GM18517 (cell line): ENCODE results near the gene TERT.
"Not testable (repeated sequence)": the region's sequence is repeated elsewhere in the genome, so short reads cannot be mapped to it uniquely, and the experiment has no call there.

Experiments used
- ATAC-seq: cut with Tn5 transposase; IDR thresholded peaks from one replicate; pipeline ENCODE4 v1.9.1; 2021; ENCODE audit warnings: mild to moderate bottlenecking, moderate library complexity; ENCODE audit not compliant: unreplicated experiment

TERT gene

DNA sequence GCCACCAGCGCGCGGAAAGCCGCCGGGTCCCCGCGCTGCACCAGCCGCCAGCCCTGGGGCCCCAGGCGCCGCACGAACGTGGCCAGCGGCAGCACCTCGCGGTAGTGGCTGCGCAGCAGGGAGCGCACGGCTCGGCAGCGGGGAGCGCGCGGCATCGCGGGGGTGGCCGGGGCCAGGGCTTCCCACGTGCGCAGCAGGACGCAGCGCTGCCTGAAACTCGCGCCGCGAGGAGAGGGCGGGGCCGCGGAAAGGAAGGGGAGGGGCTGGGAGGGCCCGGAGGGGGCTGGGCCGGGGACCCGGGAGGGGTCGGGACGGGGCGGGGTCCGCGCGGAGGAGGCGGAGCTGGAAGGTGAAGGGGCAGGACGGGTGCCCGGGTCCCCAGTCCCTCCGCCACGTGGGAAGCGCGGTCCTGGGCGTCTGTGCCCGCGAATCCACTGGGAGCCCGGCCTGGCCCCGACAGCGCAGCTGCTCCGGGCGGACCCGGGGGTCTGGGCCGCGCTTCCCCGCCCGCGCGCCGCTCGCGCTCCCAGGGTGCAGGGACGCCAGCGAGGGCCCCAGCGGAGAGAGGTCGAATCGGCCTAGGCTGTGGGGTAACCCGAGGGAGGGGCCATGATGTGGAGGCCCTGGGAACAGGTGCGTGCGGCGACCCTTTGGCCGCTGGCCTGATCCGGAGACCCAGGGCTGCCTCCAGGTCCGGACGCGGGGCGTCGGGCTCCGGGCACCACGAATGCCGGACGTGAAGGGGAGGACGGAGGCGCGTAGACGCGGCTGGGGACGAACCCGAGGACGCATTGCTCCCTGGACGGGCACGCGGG lies at the start of gene TERT:
TERT (minus strand) TSS at position 234 of the 815 bp plus-strand sequence; CDS start at position 155, 79 bp downstream.
- ATAC-seq, result no peak

DNA sequence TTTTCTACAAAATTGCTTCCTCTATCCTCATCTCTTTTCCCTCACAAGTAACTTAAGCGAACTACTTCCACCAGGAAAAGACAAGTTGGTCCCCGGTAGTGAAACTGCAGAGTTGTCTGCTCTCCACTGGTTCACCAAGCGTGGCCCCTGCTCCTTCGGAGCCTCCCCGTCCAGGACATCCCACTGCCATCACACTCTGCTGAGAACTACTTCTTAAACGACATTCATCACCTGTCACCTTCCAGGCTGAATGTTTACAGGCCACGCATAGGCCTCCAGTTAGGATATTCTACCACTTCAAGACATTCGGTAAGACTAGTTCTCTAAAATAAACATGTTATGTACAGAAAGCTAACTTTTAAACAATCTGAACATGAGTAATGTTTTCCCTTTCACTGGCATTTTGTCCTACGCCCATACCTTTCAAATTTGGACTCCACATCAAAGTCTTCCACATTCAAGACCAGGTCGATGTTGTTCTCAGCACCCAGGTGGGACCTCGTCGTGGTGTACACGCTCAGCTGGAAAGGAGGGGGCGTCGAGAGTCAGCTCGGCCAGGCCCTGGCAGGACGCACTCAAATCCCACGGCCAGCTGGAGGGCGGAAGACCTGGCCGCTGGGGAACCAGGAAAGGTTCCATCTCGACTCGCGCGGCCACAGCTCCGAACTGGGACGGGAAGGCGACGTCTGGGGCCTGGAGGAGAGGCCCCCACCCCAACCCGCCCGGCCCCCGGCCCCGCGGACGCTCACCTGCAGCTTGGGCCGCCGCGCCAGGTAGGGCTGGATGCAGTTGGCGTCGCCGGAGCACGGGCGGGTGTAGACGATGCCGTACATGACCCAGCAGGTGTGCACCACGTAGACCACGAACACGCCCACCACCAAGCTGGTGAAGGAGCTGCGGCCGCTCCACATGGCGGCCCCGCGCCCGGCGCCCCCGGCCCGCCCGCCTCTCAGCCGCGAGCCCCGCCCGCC lies 49.3 kb upstream of the TERT start:
- peak; percentile 21 for ATAC-seq

DNA sequence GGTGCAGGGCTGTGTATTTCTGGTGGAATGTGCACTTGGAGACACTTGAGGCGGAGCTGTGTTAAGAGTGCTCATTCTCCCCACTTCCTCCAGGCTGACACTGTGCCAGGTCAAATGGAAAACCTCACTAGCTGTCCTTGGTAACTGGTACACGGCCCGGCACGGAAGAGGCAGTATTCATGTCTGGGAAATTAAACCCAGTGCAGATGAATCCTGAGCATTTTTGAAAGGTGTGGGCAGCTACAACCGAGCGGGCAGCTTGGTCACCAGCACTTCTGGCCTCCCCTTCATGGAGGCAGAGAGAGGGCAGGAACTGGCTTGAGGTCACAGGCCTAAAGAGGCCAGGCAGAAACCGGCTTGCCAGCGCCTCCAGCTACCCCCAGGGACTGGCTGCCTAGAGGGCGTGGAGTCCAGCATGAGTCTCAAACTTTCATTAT lies 48.5 kb upstream of the TERT start:
- no peak for ATAC-seq

DNA sequence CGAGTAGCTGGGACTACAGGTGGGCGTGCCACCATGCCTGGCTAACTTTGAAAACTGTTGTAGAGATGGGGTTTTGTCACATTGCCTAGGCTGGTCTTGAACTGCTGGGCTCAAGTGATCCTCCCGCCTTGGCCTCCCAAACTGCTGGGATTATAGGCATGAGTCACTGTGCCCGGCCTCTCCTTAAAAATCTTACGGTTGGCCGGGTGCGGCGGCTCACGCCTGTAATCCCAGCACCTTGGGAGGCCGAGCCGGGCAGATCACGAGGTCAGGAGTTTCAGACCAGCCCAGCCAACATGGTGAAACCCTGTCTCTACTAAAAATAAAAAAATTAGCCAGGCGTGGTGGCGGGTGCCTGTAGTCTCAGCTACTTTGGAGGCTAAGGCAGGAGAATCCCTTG lies 47.8 kb upstream of the TERT start:
- not testable (repeated sequence) for ATAC-seq

DNA sequence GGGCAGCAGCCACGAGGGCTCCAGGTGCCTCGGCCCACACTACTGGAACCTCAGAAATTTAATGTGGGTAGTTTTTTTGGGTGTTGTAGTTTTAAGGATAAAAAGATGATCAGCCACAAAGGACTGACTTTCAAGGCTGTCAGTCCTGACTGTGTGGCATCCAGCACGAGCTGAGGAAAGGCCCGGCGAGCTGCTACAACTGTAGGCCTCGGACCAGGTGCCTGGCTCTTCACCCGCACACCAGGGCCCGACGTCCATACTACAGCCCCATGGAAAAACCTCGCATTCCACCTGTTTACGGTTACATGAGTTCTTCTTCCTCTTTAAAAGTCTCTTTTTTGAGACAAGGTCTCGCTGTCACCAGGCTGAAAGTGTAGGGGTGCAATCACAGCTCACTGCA lies 47.4 kb upstream of the TERT start:
- no peak for ATAC-seq

DNA sequence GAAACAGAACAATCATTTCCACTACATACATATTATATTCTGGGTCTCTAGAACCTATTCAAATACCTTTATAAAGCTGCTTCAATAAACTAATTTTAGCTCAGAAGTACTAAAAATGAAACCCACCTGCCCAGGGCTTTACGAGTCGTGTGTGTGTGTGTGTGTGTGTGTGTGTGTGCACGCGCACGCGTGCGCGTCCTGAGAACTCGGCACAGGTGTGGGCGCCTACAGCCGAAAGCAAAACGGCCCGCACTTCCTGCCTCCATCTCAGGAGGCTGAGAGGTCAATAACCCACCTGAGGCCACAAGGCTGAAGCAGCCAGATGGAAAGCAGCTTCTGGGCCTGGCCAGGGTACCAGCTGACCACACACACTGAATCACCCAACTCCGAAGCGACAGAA lies 47.0 kb upstream of the TERT start:
- ATAC-seq, result no peak

DNA sequence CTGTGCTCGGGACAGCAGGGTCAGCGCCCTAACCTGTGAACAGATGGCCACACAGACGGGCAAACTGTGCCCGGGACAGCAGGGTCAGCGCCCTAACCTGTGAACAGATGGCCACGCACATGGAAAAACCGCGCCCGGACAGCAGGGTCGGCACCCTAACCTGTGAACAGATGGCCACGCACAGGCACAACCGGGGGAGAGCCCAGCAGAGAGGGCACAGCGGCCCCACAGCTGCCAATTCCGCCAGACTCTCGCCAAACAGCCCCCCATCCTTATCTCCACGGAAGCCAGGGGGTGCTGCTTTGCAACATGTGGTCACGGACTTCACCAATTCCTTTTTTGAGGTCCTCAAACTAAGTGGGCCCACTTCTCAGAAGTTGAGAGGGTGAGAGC lies 44.9 kb upstream of the TERT start:
- ATAC-seq, result not testable (repeated sequence)

DNA sequence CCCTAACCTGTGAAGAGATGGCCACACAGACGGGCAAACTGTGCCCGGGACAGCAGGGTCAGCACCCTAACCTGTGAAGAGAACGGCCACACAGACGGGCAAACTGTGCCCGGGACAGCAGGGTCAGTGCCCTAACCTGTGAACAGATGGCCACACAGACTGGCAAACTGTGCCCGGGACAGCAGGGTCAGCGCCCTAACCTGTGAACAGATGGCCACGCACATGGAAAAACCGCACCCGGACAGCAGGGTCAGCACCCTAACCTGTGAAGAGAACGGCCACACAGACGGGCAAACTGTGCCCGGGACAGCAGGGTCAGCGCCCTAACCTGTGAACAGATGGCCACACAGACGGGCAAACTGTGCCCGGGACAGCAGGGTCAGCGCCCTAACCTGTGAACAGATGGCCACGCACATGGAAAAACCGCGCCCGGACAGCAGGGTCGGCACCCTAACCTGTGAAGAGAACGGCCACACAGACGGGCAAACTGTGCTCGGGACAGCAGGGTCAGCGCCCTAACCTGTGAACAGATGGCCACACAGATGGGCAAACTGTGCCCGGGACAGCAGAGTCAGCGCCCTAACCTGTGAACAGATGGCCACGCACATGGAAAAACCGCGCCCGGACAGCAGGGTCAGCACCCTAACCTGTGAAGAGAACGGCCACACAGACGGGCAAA lies 44.4 kb upstream of the TERT start:
- not testable (repeated sequence) for ATAC-seq

DNA sequence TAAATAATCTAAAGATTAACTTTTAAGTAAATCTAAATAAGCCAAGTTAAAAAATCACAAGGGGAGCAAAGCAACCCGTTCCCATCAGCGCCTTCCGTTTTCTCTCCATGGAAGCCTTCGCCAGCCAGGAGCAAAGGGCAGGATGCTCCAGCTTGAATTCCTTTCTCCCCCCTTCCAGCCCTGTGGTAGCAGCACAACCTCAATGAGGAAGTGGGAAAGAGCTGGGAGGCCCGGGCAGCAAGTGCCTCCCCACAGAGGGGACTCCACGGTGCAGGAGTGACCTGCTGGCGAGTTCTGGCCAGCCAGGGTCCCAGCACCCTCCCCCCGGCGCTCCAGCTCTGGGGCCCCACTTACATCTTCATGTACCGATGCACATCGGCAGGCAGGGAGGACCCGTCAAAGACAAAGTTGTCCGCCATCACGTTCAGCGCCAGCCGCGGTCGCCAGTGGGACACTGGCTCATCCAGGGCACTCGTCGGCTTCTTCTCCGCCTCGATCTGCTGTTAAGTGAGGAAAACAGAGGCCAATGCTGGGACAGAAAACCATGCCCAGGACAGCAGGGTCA lies 43.7 kb upstream of the TERT start:
- ATAC-seq, result no peak

DNA sequence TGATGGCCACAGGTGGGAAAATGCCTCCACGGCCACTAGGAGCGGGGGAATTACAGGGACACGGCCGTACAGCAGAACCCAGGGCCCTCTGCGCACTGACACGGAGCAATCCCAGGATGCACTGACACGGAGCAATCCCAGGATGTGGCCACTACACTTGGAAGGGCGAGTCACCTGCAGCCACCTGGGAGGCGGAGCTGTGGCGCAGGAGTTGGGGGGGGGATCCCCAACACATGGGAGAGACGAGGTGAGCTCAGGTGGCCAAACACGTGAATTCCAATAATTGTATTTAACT lies 43.3 kb upstream of the TERT start:
- ATAC-seq, result no peak

DNA sequence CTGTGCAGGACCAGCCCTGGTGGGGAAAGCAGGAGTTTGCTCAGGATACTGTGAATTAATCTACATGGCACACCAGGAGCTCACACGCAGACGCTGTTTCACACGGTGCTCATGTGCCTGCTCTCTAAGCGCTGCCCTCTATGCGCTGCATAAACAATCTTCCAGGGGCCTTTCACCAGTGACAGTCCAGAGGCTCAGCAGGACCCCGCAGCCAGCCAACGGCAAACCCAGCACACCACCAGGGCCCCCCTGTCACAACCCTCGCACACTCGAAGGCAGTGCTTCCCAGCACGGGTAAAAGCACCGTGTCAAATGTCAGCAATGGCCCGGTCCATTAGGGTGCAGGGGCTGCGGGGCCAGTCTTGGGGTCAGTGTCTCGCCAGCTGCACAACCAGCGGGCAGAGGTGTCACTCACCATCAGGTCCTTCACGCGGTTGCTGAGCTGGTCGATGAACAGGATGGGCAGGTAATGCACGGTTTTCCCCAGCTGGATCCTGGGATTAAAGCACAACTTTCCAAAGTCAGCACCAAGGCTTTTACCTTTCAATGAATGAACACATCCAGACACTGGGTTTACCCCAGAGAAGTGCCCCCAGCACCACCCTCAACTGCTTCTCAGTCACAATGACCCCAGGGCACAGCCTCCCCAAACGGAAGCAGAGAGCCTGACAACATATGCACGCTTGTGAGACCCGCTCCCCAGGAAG lies 42.8 kb upstream of the TERT start:
- no peak for ATAC-seq

DNA sequence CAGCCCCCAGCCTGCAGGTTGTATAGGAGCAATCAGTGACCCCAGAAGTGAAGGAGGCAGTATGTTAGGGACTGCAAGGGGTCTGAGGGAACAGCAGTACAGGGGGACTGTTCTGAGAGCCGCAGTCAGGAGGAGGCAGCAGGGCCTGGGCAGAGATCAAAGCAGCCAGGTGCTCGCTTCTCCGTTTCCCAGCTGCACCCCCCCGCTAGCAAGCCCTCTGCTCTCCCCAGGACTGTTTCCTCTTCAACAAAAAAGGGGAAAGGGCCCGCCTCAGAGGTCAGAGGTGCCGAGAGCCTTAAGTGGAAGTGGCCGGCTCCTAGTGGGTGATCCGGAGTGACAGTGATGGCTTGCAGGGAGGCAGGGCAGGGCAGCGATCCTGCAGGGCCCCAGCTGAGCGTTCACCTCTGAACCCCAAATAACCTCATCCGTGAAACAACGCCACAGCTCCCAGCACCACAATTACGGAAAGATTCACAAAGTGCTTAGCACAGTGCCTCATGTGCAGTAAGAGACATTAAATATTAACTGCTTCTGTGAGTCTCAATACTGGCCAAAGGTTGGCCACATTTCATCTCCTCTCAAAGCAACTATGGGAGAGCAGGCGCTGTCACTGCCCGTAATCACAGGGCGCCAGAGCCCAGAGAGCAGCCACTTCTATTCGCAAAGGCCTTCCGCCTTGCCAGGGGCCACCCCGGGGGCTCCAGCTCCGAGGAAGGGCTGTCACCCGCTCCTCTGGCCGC lies 42.1 kb upstream of the TERT start:
- ATAC-seq, result no peak

DNA sequence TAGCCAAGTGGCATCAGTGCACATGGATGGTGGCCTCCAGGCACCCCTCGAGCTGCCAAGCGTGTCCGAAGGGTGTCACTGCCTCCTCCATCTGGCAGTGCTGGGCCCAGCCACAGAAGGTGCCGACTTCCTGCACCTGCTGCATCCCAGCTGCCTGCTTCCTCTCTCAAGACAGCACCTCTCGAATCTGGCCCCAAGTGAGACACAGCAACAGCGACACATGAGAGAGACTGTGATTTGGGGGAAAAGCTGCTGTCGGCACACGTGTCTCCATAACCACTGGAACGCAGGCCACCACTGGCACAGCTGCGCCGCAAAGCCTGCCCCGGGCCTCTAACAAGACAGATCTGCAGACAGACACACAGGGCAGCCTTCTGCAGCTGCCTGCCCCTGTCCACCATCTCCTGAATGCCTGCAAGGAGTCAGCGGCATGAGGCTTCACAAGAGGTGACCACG lies 41.3 kb upstream of the TERT start:
- ATAC-seq, result no peak

DNA sequence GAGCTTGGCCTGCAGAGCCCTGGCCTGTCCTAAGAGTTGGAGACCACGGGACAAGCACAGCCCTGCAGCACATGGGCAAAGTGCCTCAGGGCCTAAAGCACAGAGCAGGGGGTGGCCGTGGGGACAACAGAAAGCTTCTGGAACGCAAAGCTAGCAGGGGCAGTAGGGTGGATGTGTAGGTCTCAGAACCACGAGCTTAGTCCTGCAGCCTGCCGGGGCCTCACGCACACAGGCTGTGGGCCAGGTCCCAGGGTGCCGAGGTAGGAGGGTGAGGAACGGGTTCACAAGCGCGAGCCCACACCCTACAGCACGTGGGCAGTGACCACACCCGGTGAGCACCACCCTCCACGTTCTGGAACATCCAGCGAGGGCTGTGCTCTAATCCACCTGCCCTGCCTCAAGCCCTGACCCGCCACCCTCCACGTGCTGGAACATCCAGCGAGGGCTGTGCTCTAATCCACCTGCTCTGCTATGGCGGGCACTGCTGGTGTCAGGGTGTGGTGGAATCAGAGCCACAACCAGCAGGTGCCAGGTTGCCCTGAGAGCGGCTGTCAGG lies 40.8 kb upstream of the TERT start:
- no peak for ATAC-seq

DNA sequence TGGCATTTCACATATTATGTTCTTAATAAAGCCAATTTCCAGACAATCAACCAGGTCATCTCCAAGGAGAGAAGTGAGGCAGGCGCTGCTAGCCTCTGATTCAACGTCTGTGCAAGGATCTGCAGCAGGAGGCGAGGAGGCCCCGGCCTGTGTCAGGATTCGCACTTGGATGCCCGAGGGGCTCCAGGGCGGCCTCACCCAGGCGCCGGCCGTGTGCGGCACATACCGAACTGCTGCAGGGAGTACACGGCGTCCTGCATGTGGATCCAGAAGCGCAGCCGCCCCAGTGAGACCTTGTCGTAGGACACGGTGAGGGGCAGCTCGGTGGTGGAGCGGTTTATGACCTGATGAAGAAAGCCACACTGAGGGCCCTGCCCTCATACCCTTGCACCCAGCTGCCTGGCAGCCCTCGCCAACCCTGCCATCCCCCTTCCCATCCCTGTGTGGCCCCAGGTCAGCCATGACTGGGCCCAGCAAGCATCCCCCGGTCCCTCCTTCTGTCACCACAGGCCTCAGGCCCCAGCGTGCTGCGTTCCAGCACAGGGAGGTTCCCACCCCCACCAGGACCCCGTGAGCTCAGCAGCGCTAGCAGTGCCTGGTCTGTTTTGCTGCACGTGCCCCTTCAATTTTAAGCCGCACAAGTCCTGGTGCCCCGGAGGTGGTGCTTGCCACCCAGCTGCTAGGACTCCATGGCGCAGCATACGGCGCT lies 40.1 kb upstream of the TERT start:
- ATAC-seq, result no peak

DNA sequence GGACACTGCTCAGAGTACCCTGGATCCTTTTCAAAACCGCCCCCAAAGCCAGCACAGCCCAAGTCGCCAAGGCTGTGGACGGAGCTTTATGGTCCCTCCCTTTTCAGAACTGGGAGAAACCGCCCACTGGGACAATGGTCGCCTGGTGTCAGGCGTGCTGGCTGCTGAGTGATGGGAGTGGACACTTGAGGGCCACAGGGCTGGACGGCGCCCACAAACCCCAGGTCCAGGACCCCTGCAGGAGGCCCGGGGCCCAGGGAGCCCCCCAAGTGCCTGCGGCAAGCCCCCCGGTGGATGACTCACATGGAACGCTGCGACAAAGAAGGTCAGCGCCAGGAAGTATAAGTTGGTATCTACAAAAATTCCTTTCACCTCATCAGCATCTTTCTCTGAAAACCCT lies 39.1 kb upstream of the TERT start:
- no peak for ATAC-seq

DNA sequence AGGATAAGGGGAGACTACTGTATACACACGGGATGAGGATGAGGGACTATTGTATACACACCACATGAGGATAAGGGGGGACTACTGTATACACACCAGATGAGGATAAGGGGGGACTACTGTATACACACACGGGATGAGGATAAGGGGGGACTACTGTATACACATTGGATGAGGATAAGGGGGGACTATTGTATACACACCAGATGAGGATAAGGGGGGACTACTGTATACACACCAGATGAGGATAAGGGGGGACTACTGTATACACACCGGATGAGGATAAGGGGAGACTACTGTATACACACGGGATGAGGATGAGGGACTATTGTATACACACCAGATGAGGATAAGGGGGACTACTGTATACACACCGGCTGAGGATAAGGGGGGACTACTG lies 38.4 kb upstream of the TERT start:
- ATAC-seq, result not testable (repeated sequence)

DNA sequence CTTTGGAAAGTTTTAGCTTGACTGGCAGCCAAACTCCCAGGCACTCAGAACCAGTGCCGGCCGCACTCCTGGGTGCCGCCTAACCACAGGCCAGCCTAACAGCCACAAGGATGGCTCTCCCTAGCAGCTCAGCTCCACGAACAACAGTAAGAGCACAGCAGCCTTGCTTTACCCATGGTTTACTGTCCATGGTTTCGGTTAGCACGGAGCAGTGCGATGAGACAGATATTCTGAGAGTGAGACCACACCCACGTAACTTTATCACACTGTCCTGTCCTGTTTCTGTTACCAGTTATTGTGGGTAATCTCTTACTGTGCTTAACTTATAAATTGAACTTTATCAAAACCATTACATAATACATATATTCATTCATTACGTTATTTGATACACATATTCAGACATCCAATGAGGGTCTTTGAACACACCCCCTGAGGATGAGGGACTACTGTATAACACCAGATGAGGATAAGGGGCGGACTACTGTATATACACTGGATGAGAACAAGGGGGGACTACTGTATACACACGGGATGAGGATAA lies 37.7 kb upstream of the TERT start:
- ATAC-seq, result no peak
